CD14-positive monocyte (primary cell): ENCODE results near the gene PEMT. TPM values are rescaled to one million over a fixed set of nuclear protein-coding genes. Genes with fewer than 3 reads are reported as not detected.

Source experiments
- DNase-seq, 3 donors: peaks; one replicate each; pipeline ENCODE4 v3.0.0-alpha.2; 2011 to 2022
- H2AFZ ChIP-seq: 2 replicates; pipeline ENCODE4 v1.6.0; 2012; ENCODE audit warnings: mild to moderate bottlenecking, low read depth, low read length, inconsistent platforms; ENCODE audit not compliant: insufficient read depth, poor library complexity, severe bottlenecking
- H3K27ac ChIP-seq, 2 donors: 1 replicate in 1 of 2; 2 replicates in 1 of 2; pipeline ENCODE4 v1.5.1; 2012 to 2013; ENCODE audit warnings: low read length in 2 of 2, control low read depth in 1 of 2, inconsistent platforms in 1 of 2, low read depth in 1 of 2, mild to moderate bottlenecking in 1 of 2
- H3K27me3 ChIP-seq, 2 donors: one replicate each; pipeline versions ENCODE4 v1.6.0 to v1.6.1; 2011 to 2013; ENCODE audit warnings: low read length in 2 of 2; ENCODE audit not compliant: control insufficient read depth in 2 of 2, insufficient read depth in 2 of 2
- H3K36me3 ChIP-seq, 2 donors: replicated peaks in 1 of 2; 1 replicate in 1 of 2; 2 replicates in 1 of 2; pipeline versions ENCODE4 v1.5.1 to v1.6.1; 2012 to 2013; ENCODE audit warnings: low read length in 2 of 2, control low read depth in 1 of 2, inconsistent platforms in 1 of 2, mild to moderate bottlenecking in 1 of 2; ENCODE audit not compliant: insufficient read depth in 2 of 2, control insufficient read depth in 1 of 2
- H3K4me1 ChIP-seq, 2 donors: 1 replicate in 1 of 2; 2 replicates in 1 of 2; pipeline versions ENCODE4 v1.5.1 to v1.6.1; 2012 to 2013; ENCODE audit warnings: low read length in 2 of 2, control low read depth in 1 of 2, inconsistent platforms in 1 of 2, mild to moderate bottlenecking in 1 of 2, moderate library complexity in 1 of 2; ENCODE audit not compliant: insufficient read depth in 2 of 2, control insufficient read depth in 1 of 2
- H3K4me2 ChIP-seq: replicated peaks from 2 replicates; pipeline ENCODE3; 2012; ENCODE audit warnings: low read length, moderate library complexity, mild to moderate bottlenecking; ENCODE audit not compliant: poor library complexity, severe bottlenecking; ENCODE audit errors: extremely low read depth
- H3K4me3 ChIP-seq, 3 experiments: fragments of 200-600 bp in 1 of 3; sonication (generic) in 1 of 3; replicated peaks in 1 of 3; 1 replicate in 2 of 3; 2 replicates in 1 of 3; pipeline ENCODE4 v1.5.1; 2011 to 2013; ENCODE audit warnings: low read length in 3 of 3, mild to moderate bottlenecking in 3 of 3, control low read depth in 2 of 3, low read depth in 2 of 3, inconsistent platforms in 1 of 3, moderate library complexity in 1 of 3
- H3K79me2 ChIP-seq: 2 replicates; pipeline ENCODE4 v1.6.0; 2012; ENCODE audit warnings: mild to moderate bottlenecking, control low read depth, inconsistent platforms, low read length, moderate library complexity; ENCODE audit not compliant: insufficient read depth
- H3K9ac ChIP-seq: 2 replicates; pipeline ENCODE4 v1.6.0; 2017; ENCODE audit warnings: low read length, mild to moderate bottlenecking; ENCODE audit not compliant: insufficient read depth, poor library complexity, severe bottlenecking
- H3K9me3 ChIP-seq, 2 donors: replicated peaks in 1 of 2; 1 replicate in 1 of 2; 2 replicates in 1 of 2; pipeline versions ENCODE4 v1.5.1 to v1.6.1; 2012 to 2013; ENCODE audit warnings: low read length in 2 of 2, control low read depth in 1 of 2; ENCODE audit not compliant: control insufficient read depth in 1 of 2, insufficient read depth in 1 of 2
- H4K20me1 ChIP-seq: 2 replicates; pipeline ENCODE4 v1.6.0; 2012; ENCODE audit warnings: mild to moderate bottlenecking, low read length, control low read depth, moderate library complexity; ENCODE audit not compliant: insufficient read depth
- H3K27ac Mint-ChIP-seq, 7 donors: one replicate each; pipeline ENCODE4 v1.8.0; 2020; ENCODE audit warnings: mild to moderate bottlenecking in 7 of 7, mixed read lengths in 7 of 7, moderate library complexity in 6 of 7, inconsistent platforms in 2 of 7
- H3K27me3 Mint-ChIP-seq, 3 donors: one replicate each; pipeline ENCODE4 v1.8.0; 2021 to 2022; ENCODE audit warnings: low read depth in 3 of 3, mild to moderate bottlenecking in 3 of 3, mixed read lengths in 3 of 3, moderate library complexity in 3 of 3, inconsistent platforms in 1 of 3
- H3K36me3 Mint-ChIP-seq, 2 donors: one replicate each; pipeline ENCODE4 v1.8.0; 2020; ENCODE audit warnings: mixed read lengths in 2 of 2, inconsistent platforms in 1 of 2, mild to moderate bottlenecking in 1 of 2
- H3K4me1 Mint-ChIP-seq: one replicate; pipeline ENCODE4 v1.8.0; 2020; ENCODE audit warnings: mild to moderate bottlenecking, mixed read lengths
- H3K4me3 Mint-ChIP-seq, 2 donors: one replicate each; pipeline ENCODE4 v1.8.0; 2020; ENCODE audit warnings: mild to moderate bottlenecking in 2 of 2, mixed read lengths in 2 of 2, moderate library complexity in 1 of 2
- H3K9me3 Mint-ChIP-seq, 7 donors: one replicate each; pipeline ENCODE4 v1.8.0; 2020 to 2022; ENCODE audit warnings: mixed read lengths in 7 of 7, mild to moderate bottlenecking in 6 of 7, moderate library complexity in 6 of 7, inconsistent platforms in 2 of 7
- WGBS: methylation state at CpG from one replicate; pipeline ENCODE4 v1.1.5; 2013; ENCODE audit warnings: missing lambda C conversion rate; ENCODE audit not compliant: insufficient coverage; 5-methylcytosine and 5-hydroxymethylcytosine counted together
- intact Hi-C, 2 donors: fragments of 100-400 bp; cut with micrococcal nuclease; formaldehyde crosslinking; loops; one replicate each; pipeline versions ENCODE4 v1.15.0 to v1.15.1; 2023
- polyA plus RNA-seq, 3 donors: library from polyadenylated mRNA; depleted of rRNA in 1 of 3; unstranded in 2 of 3; stranded (reverse) in 1 of 3; fragments of 300-500 nt in 2 of 3; fragments of >200 nt in 1 of 3; fragmentation: Illumina TruSeq in 2 of 3; gene quantifications; 1 replicate in 2 of 3; 2 replicates in 1 of 3; pipeline ENCODE4 v1.2.3, GENCODE V29; 2012 to 2021
- TF ChIP-seq, protein P1 (sequence below): fragments of 200-600 bp; IDR thresholded peaks from one replicate; pipeline ENCODE4 v1.8.0; 2022; ENCODE audit warnings: antibody characterized with exemption, mild to moderate bottlenecking

PEMT gene
- polyA plus RNA-seq, 3 donors = 26.7 to 41.0 (median 38.4) TPM

DNA sequence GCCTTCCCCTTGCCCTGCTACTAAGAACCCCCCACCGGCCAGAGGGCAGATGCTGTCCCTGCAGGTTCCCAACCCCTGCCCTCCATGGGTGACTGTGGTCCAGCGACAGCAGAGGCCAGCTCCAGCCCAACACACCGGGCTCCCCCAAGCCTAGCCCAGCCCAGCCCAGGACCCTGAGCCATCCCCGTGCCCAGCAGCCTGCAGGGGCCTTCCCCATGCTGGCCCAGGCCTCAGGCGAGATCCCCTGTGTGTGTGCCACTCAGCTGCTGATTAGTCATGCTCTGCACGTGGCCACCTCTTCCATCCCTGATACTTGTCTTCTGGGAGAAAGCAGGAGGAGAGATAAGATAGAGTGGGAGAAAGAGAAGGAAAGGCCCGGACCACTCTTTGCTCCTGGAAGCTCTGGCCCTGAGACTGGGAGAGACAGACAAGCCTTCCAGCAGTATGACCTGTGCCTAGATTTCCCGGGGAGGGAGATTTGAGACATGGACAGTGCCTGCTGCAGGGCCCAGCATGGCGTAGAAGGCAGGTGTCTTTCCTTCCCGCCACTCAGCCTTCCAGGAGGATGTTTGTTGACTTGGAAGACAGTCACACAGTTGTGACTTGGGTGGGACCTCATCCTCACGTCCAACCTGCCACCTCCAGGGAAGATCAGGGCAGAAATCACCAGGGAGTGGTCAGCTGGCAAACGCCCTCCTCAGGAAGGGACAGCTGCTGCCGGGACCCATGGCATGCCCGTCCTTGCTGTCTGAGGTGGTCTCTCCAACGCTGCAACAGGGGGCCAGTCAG is 54.0 kb downstream of the PEMT start:
- no peak for DNase-seq
- H3K9ac ChIP-seq = no peak overlapping the region
- peaks cover 0 to 8% of the 10 kb centered on the region in 2 donors for H3K4me1 ChIP-seq
- no peaks in the 10 kb centered on the region for H3K27me3 ChIP-seq
- intact Hi-C loops = no loop called here
- H3K4me1 Mint-ChIP-seq = peaks cover 9% of the 10 kb centered on the region
- no peaks in the 10 kb centered on the region for H3K9me3 ChIP-seq
- H3K4me3 ChIP-seq = no peak overlapping the region
- H3K4me2 ChIP-seq = no peak overlapping the region
- 98% methylated on average over 14 of the region's 15 CpGs for WGBS
- H3K27ac ChIP-seq = no peak overlapping the region
- TF ChIP-seq, protein P1, sequence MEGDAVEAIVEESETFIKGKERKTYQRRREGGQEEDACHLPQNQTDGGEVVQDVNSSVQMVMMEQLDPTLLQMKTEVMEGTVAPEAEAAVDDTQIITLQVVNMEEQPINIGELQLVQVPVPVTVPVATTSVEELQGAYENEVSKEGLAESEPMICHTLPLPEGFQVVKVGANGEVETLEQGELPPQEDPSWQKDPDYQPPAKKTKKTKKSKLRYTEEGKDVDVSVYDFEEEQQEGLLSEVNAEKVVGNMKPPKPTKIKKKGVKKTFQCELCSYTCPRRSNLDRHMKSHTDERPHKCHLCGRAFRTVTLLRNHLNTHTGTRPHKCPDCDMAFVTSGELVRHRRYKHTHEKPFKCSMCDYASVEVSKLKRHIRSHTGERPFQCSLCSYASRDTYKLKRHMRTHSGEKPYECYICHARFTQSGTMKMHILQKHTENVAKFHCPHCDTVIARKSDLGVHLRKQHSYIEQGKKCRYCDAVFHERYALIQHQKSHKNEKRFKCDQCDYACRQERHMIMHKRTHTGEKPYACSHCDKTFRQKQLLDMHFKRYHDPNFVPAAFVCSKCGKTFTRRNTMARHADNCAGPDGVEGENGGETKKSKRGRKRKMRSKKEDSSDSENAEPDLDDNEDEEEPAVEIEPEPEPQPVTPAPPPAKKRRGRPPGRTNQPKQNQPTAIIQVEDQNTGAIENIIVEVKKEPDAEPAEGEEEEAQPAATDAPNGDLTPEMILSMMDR = no peak
- peaks cover 0 to 1% of the 10 kb centered on the region in 2 donors for H3K36me3 Mint-ChIP-seq
- no peak overlapping the region for H3K4me3 Mint-ChIP-seq
- H3K27ac Mint-ChIP-seq = peak overlapping the region in 2 of 7 donors; percentile 10 to 31
- H3K79me2 ChIP-seq = no peaks in the 10 kb centered on the region
- no peaks in the 10 kb centered on the region for H3K36me3 ChIP-seq
- no peak overlapping the region for H2AFZ ChIP-seq
- no peaks in the 10 kb centered on the region for H4K20me1 ChIP-seq
- H3K27me3 Mint-ChIP-seq = peaks cover 0 to 1% (median 0%) of the 10 kb centered on the region in 3 donors
- no peaks in the 10 kb centered on the region for H3K9me3 Mint-ChIP-seq

- Mint-ChIP-seq H3K27ac (no peak overlapping the region), H3K4me3 (no peak overlapping the region), H3K9me3 (no peaks in the 10 kb centered on the region), H3K36me3 (peaks cover 0 to 1% of the 10 kb centered on the region in 2 donors), H3K4me1 (peaks cover 9% of the 10 kb centered on the region), H3K27me3 (peaks cover 0 to 1% (median 0%) of the 10 kb centered on the region in 3 donors)
- intact Hi-C loops = no loop called here
- no peak overlapping the region for H3K4me3 ChIP-seq
- no peaks in the 10 kb centered on the region for H3K36me3 ChIP-seq
- DNase-seq = no peak
- no peak overlapping the region for H3K9ac ChIP-seq
- H2AFZ ChIP-seq = no peak overlapping the region
- no peaks in the 10 kb centered on the region for H4K20me1 ChIP-seq
- no peaks in the 10 kb centered on the region for H3K79me2 ChIP-seq
- no peak overlapping the region for H3K4me2 ChIP-seq
- peaks cover 0 to 8% of the 10 kb centered on the region in 2 donors for H3K4me1 ChIP-seq
- no peaks in the 10 kb centered on the region for H3K9me3 ChIP-seq
- TF ChIP-seq, protein P1 = no peak
- no peak overlapping the region for H3K27ac ChIP-seq
- no peaks in the 10 kb centered on the region for H3K27me3 ChIP-seq
- 96% methylated on average over 15 of the region's 15 CpGs for WGBS
These were observed 54.8 kb downstream of the PEMT start for GRCh38 chr17:17536702-17537101.
